HG02852 (cell line): Measurements from ENCODE around the gene PCDHB14.
"Not testable (repeated sequence)": the region's sequence is repeated elsewhere in the genome, so short reads cannot be mapped to it uniquely, and the experiment has no call there.

Source experiments
- ATAC-seq: cut with Tn5 transposase; IDR thresholded peaks from one replicate; pipeline ENCODE4 v1.9.1; 2021; ENCODE audit warnings: mild to moderate bottlenecking, moderate library complexity; ENCODE audit not compliant: unreplicated experiment

Gene PCDHB14

DNA sequence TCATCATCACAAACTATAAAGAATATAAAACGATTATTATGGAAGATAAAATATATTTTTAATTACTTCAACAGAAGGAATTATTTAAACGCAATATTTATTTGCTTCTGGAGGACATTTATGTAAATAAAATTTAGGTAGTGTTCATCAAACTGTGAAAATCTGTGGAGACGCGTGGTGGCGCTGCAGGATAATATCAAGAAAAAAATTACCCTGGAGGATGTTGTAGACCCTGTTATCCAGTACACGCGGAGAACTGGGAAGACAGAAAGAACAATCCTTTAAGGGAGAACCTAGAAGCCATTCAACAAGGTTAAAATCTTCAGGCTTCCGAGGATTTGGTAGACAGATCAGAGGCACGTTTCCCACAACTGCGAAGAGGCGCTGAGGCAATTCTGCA, 14.7 kb upstream of the PCDHB14 start, which contains the start of gene PCDHB12:
Gene PCDHB12, plus strand, starts transcription at position 242 of the 400 bp plus-strand sequence. CDS start 189 bp downstream, outside the sequence.
- ATAC-seq = no peak

DNA sequence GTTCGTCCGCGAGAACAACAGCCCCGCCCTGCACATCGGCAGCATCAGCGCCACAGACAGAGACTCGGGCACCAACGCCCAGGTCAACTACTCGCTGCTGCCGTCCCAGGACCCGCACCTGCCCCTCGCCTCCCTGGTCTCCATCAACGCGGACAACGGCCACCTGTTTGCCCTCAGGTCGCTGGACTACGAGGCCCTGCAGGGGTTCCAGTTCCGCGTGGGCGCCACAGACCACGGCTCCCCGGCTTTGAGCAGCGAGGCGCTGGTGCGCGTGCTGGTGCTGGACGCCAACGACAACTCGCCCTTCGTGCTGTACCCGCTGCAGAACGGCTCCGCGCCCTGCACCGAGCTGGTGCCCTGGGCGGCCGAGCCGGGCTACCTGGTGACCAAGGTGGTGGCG, 12.9 kb upstream of the PCDHB14 start:
- not testable (repeated sequence) for ATAC-seq

DNA sequence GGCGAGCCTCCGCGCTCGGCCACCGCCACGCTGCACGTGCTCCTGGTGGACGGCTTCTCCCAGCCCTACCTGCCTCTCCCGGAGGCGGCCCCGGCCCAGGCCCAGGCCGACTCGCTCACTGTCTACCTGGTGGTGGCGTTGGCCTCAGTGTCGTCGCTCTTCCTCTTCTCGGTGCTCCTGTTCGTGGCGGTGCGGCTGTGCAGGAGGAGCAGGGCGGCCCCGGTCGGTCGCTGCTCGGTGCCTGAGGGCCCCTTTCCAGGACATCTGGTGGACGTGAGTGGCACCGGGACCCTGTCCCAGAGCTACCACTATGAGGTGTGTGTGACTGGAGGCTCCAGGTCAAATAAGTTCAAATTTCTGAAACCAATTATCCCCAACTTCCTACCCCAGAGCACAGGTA, 12.3 kb upstream of the PCDHB14 start:
- not testable (repeated sequence) for ATAC-seq

DNA sequence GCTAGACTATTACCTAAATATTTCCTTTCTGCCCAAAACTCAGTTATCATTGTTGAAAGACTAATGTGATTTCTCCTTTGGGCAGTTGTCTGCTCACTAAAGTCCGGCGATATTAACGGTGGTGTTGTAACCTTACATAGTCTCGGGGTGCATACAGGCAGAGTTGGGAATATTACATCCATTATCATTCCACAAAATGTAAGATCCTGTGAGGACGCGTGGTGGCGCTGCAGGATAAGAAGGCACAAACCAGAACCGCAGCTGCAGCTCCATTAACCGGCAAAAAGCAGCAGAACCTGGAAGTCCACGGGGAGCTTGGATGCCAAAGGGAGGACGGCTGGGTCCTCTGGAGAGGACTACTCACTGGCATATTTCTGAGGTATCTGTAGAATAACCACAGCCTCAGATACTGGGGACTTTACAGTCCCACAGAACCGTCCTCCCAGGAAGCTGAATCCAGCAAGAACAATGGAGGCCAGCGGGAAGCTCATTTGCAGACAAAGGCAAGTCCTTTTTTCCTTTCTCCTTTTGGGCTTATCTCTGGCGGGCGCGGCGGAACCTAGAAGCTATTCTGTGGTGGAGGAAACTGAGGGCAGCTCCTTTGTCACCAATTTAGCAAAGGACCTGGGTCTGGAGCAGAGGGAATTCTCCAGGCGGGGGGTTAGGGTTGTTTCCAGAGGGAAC, 9.3 kb upstream of the PCDHB14 start, which contains the start of gene PCDHB13:
Gene PCDHB13, plus strand, starts transcription at position 264 of the 684 bp plus-strand sequence. Its CDS starts 205 bp downstream, at position 469.
- not testable (repeated sequence) for ATAC-seq

DNA sequence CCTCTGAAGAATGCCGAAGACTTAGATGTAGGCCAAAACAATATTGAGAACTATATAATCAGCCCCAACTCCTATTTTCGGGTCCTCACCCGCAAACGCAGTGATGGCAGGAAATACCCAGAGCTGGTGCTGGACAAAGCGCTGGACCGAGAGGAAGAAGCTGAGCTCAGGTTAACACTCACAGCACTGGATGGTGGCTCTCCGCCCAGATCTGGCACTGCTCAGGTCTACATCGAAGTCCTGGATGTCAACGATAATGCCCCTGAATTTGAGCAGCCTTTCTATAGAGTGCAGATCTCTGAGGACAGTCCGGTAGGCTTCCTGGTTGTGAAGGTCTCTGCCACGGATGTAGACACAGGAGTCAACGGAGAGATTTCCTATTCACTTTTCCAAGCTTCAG, 8.6 kb upstream of the PCDHB14 start:
- ATAC-seq = not testable (repeated sequence)

DNA sequence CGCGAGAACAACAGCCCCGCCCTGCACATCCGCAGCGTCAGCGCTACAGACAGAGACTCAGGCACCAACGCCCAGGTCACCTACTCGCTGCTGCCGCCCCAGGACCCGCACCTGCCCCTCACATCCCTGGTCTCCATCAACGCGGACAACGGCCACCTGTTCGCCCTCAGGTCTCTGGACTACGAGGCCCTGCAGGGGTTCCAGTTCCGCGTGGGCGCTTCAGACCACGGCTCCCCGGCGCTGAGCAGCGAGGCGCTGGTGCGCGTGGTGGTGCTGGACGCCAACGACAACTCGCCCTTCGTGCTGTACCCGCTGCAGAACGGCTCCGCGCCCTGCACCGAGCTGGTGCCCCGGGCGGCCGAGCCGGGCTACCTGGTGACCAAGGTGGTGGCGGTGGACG, 7.6 kb upstream of the PCDHB14 start:
- ATAC-seq = not testable (repeated sequence)

DNA sequence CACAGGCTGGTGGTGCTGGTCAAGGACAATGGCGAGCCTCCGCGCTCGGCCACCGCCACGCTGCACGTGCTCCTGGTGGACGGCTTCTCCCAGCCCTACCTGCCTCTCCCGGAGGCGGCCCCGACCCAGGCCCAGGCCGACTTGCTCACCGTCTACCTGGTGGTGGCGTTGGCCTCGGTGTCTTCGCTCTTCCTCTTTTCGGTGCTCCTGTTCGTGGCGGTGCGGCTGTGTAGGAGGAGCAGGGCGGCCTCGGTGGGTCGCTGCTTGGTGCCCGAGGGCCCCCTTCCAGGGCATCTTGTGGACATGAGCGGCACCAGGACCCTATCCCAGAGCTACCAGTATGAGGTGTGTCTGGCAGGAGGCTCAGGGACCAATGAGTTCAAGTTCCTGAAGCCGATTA, 7.1 kb upstream of the PCDHB14 start:
- not testable (repeated sequence) for ATAC-seq

DNA sequence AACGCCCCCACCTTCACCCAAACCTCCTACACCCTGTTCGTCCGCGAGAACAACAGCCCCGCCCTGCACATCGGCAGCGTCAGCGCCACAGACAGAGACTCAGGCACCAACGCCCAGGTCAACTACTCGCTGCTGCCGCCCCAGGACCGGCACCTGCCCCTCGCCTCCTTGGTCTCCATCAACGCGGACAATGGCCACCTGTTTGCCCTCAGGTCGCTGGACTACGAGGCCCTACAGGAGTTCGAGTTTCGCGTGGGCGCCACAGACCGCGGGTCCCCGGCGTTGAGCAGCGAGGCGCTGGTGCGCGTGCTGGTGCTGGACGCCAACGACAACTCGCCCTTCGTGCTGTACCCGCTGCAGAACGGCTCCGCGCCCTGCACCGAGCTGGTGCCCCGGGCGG, 1.7 kb downstream of the PCDHB14 start:
- not testable (repeated sequence) for ATAC-seq

DNA sequence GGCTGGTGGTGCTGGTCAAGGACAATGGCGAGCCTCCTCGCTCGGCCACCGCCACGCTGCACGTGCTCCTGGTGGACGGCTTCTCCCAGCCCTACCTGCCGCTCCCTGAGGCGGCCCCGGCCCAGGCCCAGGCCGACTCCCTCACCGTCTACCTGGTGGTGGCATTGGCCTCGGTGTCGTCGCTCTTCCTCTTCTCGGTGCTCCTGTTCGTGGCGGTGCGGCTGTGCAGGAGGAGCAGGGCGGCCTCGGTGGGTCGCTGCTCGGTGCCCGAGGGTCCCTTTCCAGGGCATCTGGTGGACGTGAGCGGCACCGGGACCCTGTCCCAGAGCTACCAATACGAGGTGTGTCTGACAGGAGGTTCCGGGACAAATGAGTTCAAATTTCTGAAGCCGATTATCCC, 2.3 kb downstream of the PCDHB14 start:
- not testable (repeated sequence) for ATAC-seq

DNA sequence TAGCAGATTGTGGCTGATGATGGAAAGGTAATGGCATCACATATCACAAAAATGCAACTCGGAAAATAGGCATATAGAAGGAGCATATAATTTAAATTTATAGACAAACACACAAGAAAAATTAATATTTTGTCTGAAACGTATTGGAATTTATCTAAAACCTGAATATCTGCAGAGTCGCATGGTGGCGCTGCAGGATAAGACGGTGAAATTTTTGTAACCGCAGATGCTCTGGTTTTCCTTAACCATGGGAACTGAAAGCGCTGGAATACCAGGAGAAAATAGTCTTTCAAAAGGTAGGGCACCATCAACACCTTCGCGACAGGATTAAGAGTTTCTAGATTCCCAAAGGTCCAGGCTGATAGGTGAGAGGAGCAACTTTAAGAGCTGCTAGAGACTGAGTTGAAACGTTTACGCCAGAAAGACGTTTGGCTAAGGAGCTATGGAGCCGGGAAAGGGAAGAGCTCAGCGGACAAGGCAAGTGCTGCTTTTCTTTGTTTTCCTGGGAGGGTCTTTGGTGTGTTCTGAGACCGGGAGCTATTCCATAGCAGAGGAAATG, 11.0 kb downstream of the PCDHB14 start:
- no peak for ATAC-seq

DNA sequence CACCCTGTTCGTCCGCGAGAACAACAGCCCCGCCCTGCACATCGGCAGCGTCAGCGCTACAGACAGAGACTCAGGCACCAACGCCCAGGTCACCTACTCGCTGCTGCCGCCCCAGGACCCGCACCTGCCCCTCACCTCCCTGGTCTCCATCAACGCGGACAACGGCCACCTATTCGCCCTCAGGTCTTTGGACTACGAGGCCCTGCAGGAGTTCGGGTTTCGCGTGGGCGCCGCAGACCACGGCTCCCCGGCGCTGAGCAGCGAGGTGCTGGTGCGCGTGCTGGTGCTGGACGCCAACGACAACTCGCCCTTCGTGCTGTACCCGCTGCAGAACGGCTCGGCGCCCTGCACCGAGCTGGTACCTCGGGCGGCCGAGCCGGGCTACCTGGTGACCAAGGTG, 12.8 kb downstream of the PCDHB14 start:
- ATAC-seq = not testable (repeated sequence)

DNA sequence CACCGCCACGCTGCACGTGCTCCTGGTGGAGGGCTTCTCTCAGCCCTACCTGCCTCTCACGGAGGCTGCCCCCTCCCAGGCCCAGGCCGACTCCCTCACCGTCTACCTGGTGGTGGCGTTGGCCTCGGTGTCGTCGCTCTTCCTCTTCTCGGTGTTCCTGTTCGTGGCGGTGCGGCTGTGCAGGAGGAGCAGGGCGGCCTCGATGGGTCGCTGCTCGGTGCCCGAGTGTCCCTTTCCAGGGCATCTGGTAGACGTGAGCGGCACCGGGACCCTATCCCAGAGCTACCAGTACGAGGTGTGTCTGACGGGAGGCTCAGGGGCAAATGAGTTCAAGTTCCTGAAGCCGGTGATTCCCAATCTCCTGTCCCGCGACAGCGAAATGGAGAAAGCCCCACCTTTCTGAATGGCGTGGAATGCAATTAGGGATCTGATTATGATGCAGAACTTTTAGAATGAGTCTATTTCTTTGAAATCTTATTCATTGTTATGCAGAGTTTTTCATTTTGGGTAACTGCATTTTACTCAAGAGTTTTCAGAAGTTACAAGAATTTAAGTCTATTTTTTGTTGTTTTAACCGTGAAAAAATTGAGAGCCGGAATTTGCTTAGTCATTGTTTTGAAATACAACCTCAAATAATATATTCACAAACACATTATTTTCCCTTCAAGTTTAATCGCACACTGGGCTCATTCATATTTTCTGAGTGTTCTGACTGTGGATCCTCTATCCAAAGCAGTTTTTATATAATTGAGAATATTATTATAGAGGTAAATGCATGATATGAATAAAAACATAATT, 13.6 kb downstream of the PCDHB14 start:
- no peak for ATAC-seq

DNA sequence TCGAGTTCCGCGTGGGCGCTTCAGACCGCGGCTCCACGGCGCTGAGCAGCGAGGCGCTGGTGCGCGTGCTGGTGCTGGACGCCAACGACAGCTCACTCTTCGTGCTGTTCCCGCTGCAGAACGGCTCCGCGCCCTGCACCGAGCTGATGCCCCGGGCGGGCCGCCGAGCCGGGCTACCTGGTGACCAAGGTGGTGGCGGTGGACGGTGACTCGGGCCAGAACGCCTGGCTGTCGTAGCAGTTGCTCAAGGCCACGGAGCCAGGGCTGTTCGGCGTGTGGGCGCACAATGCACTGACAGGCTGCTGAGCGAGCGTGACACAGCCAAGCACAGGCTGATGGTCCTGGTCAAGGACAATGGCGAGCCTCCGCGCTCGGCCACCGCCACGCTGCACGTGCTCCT, 18.4 kb downstream of the PCDHB14 start:
- ATAC-seq = no peak

DNA sequence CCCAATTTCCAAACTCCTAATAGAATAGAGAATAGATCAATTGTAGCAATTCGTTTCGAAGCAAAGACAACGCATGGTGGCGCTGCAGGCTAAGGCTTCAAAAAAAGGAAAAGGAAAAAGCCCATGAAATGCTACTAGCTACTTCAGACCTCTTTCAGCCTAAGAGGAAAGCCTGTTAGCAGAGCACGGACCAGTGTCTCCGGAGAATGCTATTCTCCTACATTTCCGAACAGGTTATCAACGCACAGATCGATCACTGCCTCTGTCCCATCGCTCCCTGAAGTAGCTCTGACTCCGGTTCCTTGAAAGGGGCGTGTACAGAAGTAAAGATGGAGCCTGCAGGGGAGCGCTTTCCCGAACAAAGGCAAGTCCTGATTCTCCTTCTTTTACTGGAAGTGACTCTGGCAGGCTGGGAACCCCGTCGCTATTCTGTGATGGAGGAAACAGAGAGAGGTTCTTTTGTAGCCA, 22.1 kb downstream of the PCDHB14 start, which contains the start of gene PCDHB15:
Gene PCDHB15, plus strand, starts transcription at position 146 of the 468 bp plus-strand sequence. Its CDS starts 184 bp downstream, at position 330.
- ATAC-seq = no peak

DNA sequence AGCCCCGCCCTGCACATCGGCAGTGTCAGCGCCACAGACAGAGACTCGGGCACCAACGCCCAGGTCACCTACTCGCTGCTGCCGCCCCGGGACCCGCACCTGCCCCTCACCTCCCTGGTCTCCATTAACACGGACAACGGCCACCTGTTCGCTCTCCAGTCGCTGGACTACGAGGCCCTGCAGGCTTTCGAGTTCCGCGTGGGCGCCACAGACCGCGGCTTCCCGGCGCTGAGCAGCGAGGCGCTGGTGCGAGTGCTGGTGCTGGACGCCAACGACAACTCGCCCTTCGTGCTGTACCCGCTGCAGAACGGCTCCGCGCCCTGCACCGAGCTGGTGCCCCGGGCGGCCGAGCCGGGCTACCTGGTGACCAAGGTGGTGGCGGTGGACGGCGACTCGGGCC, 23.8 kb downstream of the PCDHB14 start:
- ATAC-seq = not testable (repeated sequence)

DNA sequence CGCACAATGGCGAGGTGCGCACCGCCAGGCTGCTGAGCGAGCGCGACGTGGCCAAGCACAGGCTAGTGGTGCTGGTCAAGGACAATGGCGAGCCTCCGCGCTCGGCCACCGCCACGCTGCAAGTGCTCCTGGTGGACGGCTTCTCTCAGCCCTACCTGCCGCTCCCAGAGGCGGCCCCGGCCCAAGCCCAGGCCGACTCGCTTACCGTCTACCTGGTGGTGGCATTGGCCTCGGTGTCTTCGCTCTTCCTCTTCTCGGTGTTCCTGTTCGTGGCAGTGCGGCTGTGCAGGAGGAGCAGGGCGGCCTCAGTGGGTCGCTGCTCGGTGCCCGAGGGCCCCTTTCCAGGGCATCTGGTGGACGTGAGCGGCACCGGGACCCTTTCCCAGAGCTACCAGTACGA, 24.3 kb downstream of the PCDHB14 start:
- ATAC-seq = not testable (repeated sequence)

DNA sequence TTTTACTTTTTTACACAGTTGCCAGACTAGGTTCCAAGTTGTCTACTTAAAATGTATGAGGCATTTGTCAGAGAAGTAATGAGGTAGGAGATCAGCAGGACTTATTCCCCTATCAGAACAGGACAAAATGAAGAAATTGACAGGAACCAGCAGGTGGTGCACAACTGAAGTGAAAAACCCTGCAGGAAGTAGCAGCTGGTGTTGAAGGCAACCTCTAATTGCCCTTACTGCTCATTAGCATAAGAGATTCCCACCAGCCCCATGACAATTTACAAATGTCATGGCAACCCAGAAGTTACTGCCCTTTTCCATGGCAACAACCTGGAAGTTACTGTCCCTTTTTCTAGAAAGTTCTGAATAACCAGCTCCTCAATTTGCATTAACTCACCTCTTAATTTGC, 27.4 kb downstream of the PCDHB14 start:
- ATAC-seq = no peak

DNA sequence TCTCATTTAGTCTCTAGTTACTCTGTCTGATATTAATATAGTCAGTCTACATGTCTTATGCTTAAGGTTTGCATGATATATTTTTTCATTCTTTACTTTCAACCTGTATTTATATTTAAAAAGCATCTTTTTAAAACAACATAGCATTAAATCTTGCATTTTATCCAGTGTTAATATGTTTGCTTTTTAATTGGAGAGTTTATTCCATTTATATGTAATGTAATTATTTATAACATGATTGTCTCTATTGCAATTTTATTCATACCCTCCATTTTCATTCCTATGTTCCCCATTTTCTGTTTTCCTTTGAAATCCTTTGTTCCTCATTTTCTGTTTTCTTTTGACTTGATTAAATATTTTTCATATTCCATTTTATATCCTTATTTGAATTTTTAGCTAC, 35.3 kb downstream of the PCDHB14 start:
- no peak for ATAC-seq

DNA sequence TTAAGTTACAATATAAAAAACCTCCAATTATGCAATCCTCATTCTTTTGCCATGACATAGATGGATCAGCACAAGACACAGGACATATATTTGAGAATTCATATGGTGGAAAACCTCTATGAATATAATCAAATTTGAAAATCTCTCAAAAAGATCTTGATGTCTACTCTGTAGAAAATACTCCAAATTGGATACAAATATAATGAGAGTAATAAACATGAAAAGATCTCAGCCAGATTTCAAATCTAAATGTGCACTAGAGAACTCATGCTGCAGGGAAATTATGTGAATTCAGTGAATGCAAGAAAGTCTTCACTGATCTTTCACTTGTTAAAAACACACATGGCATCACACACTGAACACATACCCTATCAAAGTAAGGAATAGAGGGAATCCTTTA, 35.8 kb downstream of the PCDHB14 start:
- ATAC-seq = no peak

DNA sequence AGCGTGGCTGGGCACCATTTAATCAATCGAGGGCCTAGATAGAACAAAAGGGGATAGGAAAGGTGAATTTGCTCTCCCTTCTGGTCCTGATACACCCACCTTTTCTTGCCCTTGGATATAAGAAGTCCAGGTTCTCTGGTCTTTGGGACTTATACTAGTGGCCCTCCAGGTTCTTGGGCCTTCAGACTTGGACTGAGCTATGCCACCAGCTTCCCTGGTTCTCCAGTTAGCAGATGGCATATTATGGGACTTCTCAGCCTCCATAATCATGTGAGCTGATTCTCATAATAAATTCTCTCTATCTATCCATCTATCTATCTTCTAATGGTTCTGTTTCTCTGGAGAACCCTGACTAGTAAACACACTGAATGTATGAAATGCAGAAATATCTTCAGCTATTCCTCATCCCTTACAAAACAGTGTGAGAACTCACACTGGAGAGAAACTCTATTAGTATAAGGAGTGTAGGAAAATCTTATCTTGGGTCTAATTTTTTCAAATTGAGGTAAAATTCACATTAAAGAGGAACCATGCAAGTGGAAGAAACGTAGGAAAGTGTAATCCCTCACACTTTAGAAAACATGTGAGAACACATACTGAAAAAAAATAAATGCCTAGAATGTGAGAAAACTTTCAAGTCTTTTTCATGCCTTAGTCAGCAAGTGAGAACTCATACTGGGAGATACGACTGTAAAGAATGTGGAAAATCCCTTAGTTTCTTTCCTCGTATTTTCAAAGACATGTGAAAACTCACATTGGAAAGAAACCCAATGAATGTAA, 37.5 kb downstream of the PCDHB14 start:
- ATAC-seq = no peak

DNA sequence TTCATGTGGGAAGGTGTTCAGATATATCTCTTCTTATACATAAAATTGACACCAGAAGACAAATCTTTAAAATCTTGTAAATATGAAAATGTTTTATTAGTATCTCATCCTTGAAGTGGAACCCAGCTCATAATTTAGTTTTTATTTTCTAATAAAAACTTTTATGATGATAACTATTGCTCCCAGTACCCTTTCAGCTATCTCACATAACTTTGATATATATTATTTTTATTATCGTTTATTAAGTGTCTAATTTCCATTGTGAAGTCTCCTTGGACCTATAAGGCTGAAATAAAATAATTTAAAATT, 38.0 kb downstream of the PCDHB14 start:
- ATAC-seq = no peak
